Activated CD8-positive, alpha-beta memory T cell treated with anti-CD3 and anti-CD28 coated beads for 48 hours (primary cell): Measurements from ENCODE around the gene ELMOD1.

ENCODE experiments used
- DNase-seq, 3 experiments: peaks; one replicate each; pipeline ENCODE4 v3.0.0-alpha.2; 2020; ENCODE audit warnings: low read depth in 2 of 3, low spot score in 2 of 3

Gene ELMOD1

GRCh38 chr11:107583629-107584195 is 7.2 kb upstream of the ELMOD1 start:
- no peak for DNase-seq

DNA sequence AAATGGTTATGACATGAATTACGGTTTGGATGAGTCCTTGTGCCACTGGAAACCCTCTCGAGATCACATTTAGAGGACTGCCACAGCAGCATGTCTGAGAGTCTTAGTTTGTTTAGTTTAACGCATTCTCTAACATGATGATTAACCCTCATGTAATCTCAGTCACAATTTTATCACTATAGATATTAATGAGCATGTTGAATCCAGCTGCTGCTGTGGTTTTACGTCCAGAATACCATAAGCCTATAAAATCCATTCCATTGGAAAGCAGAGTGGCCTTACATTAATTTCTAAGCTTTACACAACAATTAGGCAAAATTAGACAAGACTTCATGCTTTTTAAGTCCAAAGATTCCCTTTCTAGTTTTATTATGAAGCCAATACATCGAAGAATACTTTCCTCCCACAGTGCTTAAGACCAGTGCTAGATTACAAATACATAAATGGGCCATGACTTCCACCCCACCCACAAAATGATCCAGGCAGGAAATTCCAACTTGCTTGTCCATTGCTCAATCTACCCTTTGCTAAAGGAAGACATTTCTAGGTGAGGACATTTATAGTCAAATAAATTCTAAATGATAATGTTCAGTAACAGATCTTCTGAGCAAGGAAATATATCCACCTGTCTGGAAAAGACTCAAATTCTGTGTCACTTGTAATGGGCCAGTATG is 3.5 kb upstream of the ELMOD1 start:
- no peak for DNase-seq

DNA sequence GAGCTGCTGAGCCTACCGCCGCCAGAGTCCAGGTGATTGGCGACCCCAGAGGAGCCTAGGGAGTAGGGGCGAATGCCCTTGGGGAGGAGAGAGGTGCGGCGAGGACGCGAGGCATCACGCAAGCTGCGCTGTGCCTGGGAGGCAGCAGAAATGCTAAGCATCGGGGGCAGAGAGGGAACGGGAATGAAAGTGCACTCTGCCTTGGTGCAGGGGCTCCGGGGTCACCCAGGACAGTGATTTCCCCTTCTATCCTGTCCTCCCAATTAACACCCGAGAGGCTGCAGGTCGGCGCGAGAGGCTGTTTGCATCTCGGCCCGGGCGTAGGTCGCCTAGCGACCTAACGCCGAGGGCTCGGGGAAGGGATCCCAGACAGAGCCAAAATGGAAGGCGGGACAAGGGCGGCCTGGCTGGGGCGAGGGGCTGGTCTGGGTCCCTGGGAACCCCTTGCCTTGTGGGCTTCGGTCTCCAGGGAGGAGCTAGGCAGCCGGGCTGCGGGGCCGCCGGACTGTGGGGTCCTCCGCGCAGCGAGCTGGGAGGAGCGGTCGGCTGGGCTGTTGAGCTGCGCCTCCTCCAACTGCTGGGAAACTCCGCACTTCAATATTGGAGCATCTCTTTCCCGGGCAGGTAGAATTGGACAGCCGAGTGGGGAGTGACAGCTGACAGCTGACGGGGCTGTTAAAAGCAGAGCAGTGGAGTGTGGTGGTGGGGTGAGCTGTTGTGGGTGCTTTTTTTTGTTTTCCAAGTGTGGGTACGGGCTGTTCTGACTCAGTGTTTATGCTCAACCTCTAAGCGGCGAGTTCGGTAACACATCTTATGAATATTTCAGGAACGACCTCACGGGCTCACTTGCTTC is 657 bp downstream of the ELMOD1 start:
- DNase-seq, result peak in 1 of 3 experiments; percentile 6

- DNase-seq, result peak in 1 of 3 experiments; percentile 4
Measured at GRCh38 chr11:107592231-107592590, 1.3 kb downstream of the ELMOD1 start.

DNA sequence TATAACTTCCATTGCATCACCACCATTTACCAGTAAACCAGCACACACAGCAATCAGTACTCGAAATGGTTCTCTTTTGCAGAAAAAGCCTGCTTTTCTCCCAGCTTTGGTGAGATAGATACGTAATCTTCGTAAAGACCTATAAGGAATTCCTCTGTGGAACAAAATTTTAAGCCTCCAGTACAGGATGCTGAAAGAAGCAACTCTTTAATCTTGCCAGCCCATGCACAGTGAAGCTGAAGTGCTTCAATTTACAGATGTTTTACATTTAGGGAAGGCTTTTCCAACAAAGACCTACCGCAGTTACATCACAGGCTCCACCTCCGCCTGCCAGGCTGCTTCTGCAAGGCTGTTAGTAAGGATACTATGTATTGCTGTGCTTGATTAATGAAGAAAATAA is 1.9 kb downstream of the ELMOD1 start:
- no peak for DNase-seq

DNA sequence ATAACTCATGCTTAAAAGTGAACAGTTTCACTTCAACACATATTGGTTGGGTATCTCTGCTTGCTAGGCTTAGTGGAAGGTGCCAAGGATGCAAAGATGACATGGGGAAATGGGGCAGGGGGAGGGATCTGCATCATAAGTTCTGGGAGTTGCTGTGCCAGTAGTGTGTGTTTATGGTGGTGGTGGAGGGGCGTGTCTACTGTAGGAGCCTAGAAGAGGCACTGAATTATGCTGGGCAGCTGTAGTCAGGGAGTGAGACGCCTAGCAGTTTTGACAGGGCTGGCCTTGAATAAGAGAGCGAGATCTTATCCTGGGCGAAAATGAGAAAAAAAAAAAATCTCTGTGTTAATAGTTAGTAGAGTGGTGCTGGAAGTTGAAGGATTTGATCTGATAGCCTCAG is 3.0 kb downstream of the ELMOD1 start:
- DNase-seq, result no peak

DNA sequence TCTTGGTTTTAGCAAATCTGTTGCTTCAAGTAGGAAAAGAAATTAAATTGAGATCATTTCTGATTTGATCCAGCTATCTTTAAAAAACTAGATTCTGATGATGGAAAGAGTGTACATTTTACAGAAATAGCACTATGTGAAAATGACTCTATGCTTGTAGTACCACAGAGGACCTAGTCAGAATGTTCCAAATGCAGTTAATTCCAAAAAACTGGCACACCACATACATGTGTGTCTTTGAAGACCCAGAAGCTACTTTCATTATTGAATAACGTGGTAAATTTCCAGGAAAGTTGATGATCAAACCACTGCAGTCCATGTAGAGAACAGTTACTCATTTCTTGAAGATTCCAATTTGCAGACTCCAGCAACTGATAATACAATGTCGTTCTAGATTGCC is 3.8 kb downstream of the ELMOD1 start:
- no peak for DNase-seq

DNA sequence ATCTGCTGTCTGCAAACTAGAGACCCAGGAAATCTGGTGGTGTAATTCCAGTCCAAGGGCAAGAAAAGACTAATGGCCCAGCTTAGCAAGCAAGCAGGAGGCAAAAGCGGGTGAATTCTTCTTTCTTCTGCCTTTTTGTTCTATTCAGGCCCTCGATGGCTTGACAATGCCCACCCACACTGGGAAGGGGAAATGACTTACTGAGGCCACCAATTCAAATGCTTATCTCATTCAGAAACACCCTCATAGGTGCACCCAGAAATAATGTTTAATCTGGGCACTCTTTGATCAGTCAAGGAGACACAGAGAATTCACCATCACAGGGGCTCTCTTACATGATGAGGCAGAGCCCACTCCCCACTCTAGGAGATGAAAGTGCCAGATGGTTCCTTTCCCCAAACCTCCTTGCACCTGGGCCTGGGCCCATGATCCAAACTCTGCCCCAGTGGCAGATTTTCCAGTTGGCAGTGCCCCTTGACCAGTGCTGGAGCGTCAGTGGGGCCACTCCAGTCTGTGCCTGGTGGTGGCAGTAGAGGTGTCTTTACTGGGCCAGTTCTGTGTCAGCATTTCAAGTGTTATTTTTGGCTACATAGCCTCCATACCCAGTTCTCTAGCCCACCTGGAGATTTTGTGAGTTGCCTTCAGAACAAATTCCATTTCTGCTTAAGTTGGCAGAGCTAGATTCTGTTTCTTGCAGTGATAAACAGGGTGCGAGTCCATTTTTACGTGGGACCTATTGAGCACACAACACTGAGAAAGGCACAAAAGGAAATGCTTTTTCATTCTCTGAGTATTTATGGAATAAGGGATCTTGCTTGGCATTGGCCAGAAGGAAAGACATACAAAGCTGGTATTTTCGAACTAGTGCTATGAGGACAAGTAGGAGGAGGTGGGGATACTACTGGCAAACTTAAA is 7.5 kb downstream of the ELMOD1 start:
- no peak for DNase-seq

DNA sequence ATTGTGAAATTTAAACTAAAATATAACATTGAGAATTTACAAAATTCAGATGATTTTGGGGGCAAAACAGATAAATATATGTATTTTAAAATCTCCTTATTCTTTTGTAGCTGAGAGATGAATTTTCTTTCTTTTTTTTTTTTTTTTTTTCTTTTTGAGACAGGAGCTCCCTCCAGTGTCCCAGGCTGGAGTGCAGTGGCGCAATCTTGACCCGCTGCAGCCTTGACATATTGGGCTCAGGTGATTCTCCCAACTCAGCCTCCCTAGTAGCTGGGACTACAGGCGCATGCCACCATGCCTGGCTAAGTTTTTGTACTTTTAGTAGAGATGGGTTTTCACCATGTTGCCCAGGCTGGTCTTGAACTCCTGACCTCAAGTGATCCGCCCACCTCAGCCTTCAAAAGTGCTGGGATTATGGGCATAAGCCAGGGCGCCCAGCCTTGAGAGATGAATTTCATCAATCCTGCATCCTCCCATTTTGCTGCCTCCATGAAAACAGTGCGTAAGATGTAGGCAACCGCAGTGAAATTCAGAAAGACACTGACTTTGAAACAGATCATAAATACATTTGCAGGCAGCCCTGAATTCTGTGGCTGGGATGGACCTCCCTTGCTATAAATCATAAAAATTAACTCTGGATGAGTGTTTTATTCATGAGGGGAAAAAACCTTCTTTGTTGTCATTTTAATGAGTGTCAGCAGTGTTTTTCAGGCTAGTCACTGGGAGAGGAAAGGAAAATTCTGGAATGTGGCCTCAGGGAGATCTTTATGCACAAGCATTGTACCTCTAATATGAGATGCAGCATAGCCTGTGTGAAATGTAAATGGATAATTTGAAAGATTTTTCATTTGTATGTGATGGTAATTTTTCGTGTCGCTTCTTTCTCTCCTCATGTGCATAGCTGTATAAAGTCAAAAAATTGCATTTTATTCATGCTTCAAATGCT is 14.4 kb downstream of the ELMOD1 start:
- DNase-seq, result no peak

GRCh38 chr11:107606141-107606540 is 15.2 kb downstream of the ELMOD1 start:
- DNase-seq, result no peak

- no peak for DNase-seq
Measured at GRCh38 chr11:107608809-107609208, 17.9 kb downstream of the ELMOD1 start.

DNA sequence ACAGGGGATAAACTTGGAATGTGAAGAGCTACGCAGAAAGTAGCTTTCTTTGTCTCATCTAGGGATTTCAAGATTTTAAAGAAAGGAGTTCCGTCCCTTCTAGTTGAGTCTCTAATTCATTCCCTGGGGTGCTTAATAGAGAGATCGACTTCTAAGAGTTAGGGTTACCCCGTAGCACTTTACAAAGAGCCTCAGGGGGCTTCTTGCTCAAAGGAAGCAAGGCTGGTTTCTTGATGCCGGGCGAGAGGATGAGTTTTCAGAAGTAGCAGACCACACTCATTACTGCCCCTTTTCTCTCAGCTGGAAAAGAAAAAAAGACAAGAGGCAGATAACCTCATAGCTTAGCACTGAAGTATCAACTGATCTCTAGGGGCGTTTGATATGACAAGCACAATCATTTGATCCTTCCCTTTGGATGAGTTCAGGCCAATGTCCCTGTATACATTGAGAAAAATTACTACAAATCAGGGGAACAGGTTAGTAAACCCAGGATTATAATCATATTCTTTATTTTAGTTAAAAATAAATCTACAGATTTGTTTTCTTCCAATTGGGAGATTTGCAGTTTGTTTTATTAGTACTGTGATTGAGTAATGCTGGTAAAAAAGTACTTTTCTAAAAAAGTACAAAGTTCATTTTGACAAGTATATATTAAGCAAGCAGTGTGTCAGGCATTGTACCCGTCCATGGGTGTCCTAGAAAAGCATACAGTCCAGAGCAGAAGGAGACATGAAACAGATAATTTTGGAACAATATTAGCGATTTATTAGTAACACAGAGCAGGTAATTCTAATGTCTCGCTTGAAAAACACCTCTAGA is 18.7 kb downstream of the ELMOD1 start:
- DNase-seq, result no peak

- no peak for DNase-seq
Measured at GRCh38 chr11:107612445-107612844, 21.5 kb downstream of the ELMOD1 start.

DNA sequence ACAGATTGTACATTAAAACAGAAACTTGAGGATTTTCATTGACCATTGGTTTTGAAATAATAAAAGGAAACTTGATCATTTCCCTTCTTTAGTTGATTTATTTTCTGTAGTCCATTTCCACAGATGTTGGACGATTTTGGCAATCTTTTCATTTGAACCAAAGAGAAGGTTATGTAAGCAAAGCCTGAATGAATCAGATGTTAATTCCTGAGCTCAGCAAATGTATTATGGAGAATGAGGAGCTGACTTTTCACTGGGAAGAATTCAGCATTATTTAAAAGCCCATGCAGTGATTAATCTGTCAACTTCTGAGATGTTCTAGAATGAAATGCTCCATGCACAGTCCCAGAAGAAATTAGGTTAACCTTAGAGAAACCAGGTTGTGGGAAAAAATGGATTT is 29.0 kb downstream of the ELMOD1 start:
- DNase-seq, result no peak

DNA sequence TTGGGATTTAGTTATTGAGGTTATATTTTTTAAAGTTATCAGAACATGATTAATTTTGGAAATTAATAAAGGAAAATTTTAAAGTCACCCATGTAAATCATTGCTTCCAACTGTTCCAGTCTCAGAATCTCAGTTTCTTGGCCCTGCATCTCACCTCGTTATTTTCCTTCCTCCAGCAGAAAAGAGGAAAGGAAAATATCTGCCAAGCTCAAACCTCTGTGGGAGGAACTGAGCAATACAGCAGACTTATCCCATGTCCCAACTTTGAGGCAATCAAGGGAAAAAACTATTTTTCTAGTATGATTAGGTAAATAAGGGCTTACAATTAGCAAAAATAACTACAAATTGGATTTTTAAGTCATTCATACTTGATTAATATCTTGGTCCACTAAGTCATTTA is 30.1 kb downstream of the ELMOD1 start:
- DNase-seq, result no peak

DNA sequence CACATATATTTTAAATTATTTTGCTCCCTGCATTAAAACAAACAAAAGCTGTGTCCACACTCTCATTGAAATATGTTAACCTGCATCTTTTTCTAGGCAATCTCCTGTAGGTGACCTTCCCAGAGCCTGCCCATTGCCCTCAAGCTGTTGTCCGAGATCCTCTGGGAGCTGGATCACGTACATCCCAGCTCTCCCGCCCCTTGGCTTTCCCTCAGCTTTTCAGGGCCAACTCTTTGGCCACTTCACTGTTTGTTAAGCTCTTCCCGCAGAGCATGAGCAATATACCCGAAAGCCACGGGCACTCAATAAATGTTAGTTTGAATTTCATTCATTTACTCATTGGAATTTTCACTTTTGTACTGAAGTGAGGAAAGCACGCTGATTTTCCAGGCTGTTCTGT is 32.2 kb downstream of the ELMOD1 start:
- DNase-seq, result no peak

- no peak for DNase-seq
Measured at GRCh38 chr11:107624983-107625684, 34.2 kb downstream of the ELMOD1 start.

GRCh38 chr11:107625685-107625989 is 34.7 kb downstream of the ELMOD1 start:
- DNase-seq, result no peak

GRCh38 chr11:107631043-107631442 is 40.1 kb downstream of the ELMOD1 start:
- no peak for DNase-seq
